Uterus (tissue), 2 donors: ENCODE data around the gene LMNA.
"Not testable (repeated sequence)": the region's sequence is repeated elsewhere in the genome, so short reads cannot be mapped to it uniquely, and the experiment has no call there.

ENCODE experiments used
- POLR2A ChIP-seq, 2 donors: fragments of 450-650 bp; IDR thresholded peaks; one replicate each; pipeline ENCODE4 v1.6.1; 2016; ENCODE audit warnings: antibody characterized with exemption in 2 of 2, mild to moderate bottlenecking in 1 of 2, moderate library complexity in 1 of 2
- TF ChIP-seq, protein P1 (sequence below), 4 experiments: fragments of 200-600 bp in 2 of 4; fragments of 450-650 bp in 2 of 4; sonication (generic) in 2 of 4; IDR thresholded peaks; one replicate each; pipeline ENCODE4 v1.5.1; 2016 to 2019; ENCODE audit warnings: antibody characterized with exemption in 4 of 4, mild to moderate bottlenecking in 2 of 4, moderate library complexity in 1 of 4

DNA sequence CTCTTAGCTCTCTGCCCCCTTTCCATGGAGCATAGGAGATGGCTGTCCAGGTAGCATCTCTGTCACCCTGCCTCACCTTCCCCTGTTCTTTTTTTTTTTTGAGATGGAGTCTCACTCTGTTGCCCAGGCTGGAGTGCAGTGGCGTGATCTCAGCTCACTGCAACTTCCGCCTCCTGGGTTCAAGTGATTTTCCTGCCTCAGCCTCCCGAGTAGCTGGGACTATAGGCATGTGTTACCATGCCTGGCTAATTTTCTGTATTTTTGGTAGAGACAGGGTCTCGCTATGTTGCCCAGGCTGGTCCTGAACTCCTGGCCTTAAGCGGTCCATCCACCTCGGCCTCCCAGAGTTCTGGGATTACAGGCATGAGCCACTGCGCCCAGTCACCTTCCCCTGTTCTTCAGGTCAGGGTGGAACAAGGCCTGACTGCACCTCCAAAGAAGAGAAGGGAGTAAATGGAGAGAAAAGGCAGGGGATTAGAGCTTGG is 43.1 kb upstream of the LMNA start:
- TF ChIP-seq, protein P1, sequence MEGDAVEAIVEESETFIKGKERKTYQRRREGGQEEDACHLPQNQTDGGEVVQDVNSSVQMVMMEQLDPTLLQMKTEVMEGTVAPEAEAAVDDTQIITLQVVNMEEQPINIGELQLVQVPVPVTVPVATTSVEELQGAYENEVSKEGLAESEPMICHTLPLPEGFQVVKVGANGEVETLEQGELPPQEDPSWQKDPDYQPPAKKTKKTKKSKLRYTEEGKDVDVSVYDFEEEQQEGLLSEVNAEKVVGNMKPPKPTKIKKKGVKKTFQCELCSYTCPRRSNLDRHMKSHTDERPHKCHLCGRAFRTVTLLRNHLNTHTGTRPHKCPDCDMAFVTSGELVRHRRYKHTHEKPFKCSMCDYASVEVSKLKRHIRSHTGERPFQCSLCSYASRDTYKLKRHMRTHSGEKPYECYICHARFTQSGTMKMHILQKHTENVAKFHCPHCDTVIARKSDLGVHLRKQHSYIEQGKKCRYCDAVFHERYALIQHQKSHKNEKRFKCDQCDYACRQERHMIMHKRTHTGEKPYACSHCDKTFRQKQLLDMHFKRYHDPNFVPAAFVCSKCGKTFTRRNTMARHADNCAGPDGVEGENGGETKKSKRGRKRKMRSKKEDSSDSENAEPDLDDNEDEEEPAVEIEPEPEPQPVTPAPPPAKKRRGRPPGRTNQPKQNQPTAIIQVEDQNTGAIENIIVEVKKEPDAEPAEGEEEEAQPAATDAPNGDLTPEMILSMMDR (IDR thresholded peaks at IDR 0.05), result not testable (repeated sequence)
- not testable (repeated sequence) for TF ChIP-seq POLR2A (IDR thresholded peaks at IDR 0.05)
